Middle frontal gyrus (tissue), 1 donor: ENCODE data around the gene UEVLD.
"Not testable (repeated sequence)": the region's sequence is repeated elsewhere in the genome, so short reads cannot be mapped to it uniquely, and the experiment has no call there.

Experiments used
- DNase-seq: peaks from one replicate; pipeline ENCODE4 v3.0.0-alpha.2; 2015; ENCODE audit warnings: low spot score; ENCODE audit errors: extremely low spot score

Gene UEVLD

GRCh38 chr11:18588297-18589252 is at the start of gene UEVLD:
TSS of gene UEVLD (minus strand) at chr11:18588734. CDS start at chr11:18588654, 80 bp downstream.
- DNase-seq, result peak; percentile 75

GRCh38 chr11:18634140-18635032 is 45.9 kb upstream of the UEVLD start, which contains the start of gene SPTY2D1:
TSS of gene SPTY2D1 (minus strand) at chr11:18634342. CDS start at chr11:18634257, 85 bp downstream.
- peak; percentile 99 for DNase-seq

- no peak for DNase-seq
Measured at GRCh38 chr11:18633256-18634139, 45.0 kb upstream of the UEVLD start.

- DNase-seq, result no peak
Measured at GRCh38 chr11:18632841-18633240, 44.3 kb upstream of the UEVLD start.

GRCh38 chr11:18624161-18624560 is 35.6 kb upstream of the UEVLD start:
- no peak for DNase-seq

GRCh38 chr11:18623707-18624106 is 35.2 kb upstream of the UEVLD start:
- no peak for DNase-seq

GRCh38 chr11:18618342-18619025 is 29.9 kb upstream of the UEVLD start:
- DNase-seq, result peak; percentile 18

GRCh38 chr11:18617688-18618341 is 29.3 kb upstream of the UEVLD start:
- no peak for DNase-seq

- peak; percentile 8 for DNase-seq
Measured at GRCh38 chr11:18615628-18616392, 27.3 kb upstream of the UEVLD start.

GRCh38 chr11:18614667-18615066 is 26.1 kb upstream of the UEVLD start:
- no peak for DNase-seq

GRCh38 chr11:18612394-18612793 is 23.9 kb upstream of the UEVLD start:
- no peak for DNase-seq

GRCh38 chr11:18611196-18611595 is 22.7 kb upstream of the UEVLD start:
- DNase-seq, result no peak

GRCh38 chr11:18608376-18608775 is 19.8 kb upstream of the UEVLD start:
- DNase-seq, result no peak

- no peak for DNase-seq
Measured at GRCh38 chr11:18600915-18601569, 12.5 kb upstream of the UEVLD start.

- no peak for DNase-seq
Measured at GRCh38 chr11:18599739-18600230, 11.3 kb upstream of the UEVLD start, which contains the start of gene MISFA. TSS of gene MISFA (plus strand) at chr11:18599789. CDS start at chr11:18599929, 140 bp downstream.

- no peak for DNase-seq
Measured at GRCh38 chr11:18594999-18595749, 6.6 kb upstream of the UEVLD start.

GRCh38 chr11:18594088-18594487 is 5.6 kb upstream of the UEVLD start:
- not testable (repeated sequence) for DNase-seq
